IPS DF 6.9 (cell line): Measurements from ENCODE around the gene STPG2.

Experiments used
- DNase-seq: peaks from one replicate; pipeline ENCODE4 v3.0.0-alpha.2; 2013; ENCODE audit warnings: low read depth, low spot score
- H3K27ac ChIP-seq: one replicate; pipeline ENCODE4 v1.5.1; 2013; ENCODE audit warnings: low read length, control low read depth
- H3K27me3 ChIP-seq: 2 replicates; pipeline ENCODE4 v1.6.1; 2013; ENCODE audit warnings: mild to moderate bottlenecking, low read length; ENCODE audit not compliant: control insufficient read depth, insufficient read depth
- H3K36me3 ChIP-seq: 2 replicates; pipeline ENCODE4 v1.6.1; 2013; ENCODE audit warnings: low read length; ENCODE audit not compliant: control insufficient read depth, insufficient read depth
- H3K4me1 ChIP-seq: 2 replicates; pipeline ENCODE4 v1.6.1; 2013; ENCODE audit warnings: low read length; ENCODE audit not compliant: control insufficient read depth, insufficient read depth
- H3K4me3 ChIP-seq: 2 replicates; pipeline ENCODE4 v1.5.1; 2013; ENCODE audit warnings: mild to moderate bottlenecking, low read length
- H3K9me3 ChIP-seq: 2 replicates; pipeline ENCODE4 v1.6.1; 2013; ENCODE audit warnings: low read length, inconsistent platforms; ENCODE audit not compliant: control insufficient read depth, insufficient read depth
- whole genome bisulfite sequencing: extraction: QIAGEN DNeasy Blood & Tissue Kit; methylation state at CpG from one replicate; pipeline ENCODE4 v1.1.7; 2013; ENCODE audit warnings: mixed read lengths, missing lambda C conversion rate; ENCODE audit not compliant: insufficient read length, insufficient coverage; 5-methylcytosine and 5-hydroxymethylcytosine counted together

STPG2 gene

GRCh38 chr4:97761445-97762114 is 381.7 kb downstream of the STPG2 start:
- no peak for DNase-seq
- Histone ChIP-seq H3K36me3 (no peaks in the 10 kb centered on the region), H3K4me3 (no peak overlapping the region), H3K9me3 (no peaks in the 10 kb centered on the region), H3K27ac (no peak overlapping the region), H3K4me1 (no peaks in the 10 kb centered on the region), H3K27me3 (no peaks in the 10 kb centered on the region)
- WGBS: no CpG with 5 or more reads among the region's 2 CpGs

DNA sequence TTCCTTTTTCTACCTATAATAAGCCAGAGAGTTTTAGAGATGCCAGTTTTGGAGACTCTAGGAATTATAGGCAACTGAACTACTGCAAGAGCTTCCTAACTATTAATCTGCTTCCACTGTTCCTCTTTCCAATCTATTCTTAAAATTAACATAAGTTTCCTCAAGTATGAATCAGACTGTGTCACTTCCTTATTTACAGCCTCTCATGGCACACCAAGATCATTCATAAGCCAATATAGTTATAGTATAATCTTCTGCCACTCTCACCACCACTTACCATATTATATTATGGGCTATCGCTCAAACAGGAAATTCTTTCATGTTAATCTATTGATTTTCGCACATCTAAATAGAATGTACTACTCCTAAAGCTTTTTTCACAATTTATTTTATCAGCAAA is 383.5 kb downstream of the STPG2 start:
- no peak overlapping the region for H3K27ac ChIP-seq
- no peak overlapping the region for H3K4me3 ChIP-seq
- no peaks in the 10 kb centered on the region for H3K9me3 ChIP-seq
- no peaks in the 10 kb centered on the region for H3K27me3 ChIP-seq
- no CpG with 5 or more reads among the region's 2 CpGs for WGBS
- no peaks in the 10 kb centered on the region for H3K36me3 ChIP-seq
- H3K4me1 ChIP-seq: no peaks in the 10 kb centered on the region
- no peak for DNase-seq

GRCh38 chr4:97752599-97752998 is 390.7 kb downstream of the STPG2 start:
- no peaks in the 10 kb centered on the region for H3K27me3 ChIP-seq
- no peak for DNase-seq
- no peaks in the 10 kb centered on the region for H3K9me3 ChIP-seq
- H3K4me3 ChIP-seq: no peak overlapping the region
- H3K36me3 ChIP-seq: no peaks in the 10 kb centered on the region
- H3K27ac ChIP-seq: no peak overlapping the region
- no CpG with 5 or more reads among the region's 1 CpG for WGBS
- H3K4me1 ChIP-seq: no peaks in the 10 kb centered on the region

- Histone ChIP-seq H3K9me3 (no peaks in the 10 kb centered on the region), H3K4me1 (no peaks in the 10 kb centered on the region), H3K4me3 (no peak overlapping the region), H3K27me3 (no peaks in the 10 kb centered on the region), H3K27ac (no peak overlapping the region), H3K36me3 (no peaks in the 10 kb centered on the region)
- no peak for DNase-seq
- WGBS: no CpG with 5 or more reads among the region's 3 CpGs
Measured at GRCh38 chr4:97747945-97748344, 395.3 kb downstream of the STPG2 start.

DNA sequence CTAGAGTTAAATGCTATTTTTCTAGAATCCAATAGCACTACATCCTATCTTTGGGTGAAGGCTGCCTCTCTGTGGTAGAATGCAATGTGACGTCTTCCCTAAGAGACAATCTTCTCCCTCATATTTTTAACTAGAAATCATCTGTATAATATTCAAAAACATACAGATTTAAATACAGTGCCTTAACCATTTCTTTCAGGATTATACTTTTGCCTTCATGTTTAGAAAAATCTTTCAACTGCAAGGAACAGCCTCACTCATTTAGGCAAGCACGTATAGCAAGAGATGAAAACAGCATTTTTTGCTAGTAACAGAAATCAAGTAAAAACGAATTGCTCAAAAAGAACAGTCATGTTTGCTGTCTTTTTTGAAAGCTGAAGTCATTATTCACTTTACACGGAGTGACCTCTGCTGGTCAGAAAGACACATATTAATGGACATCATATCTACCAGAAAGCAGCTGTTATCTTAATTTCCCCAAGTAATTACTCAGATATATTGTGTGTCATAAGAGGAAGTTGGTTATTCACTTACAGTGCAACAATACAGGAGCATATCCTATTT is 422.3 kb downstream of the STPG2 start:
- no peaks in the 10 kb centered on the region for H3K4me1 ChIP-seq
- no peaks in the 10 kb centered on the region for H3K9me3 ChIP-seq
- no peaks in the 10 kb centered on the region for H3K27me3 ChIP-seq
- no peak overlapping the region for H3K27ac ChIP-seq
- no peaks in the 10 kb centered on the region for H3K36me3 ChIP-seq
- WGBS: no CpG with 5 or more reads among the region's 4 CpGs
- no peak for DNase-seq
- H3K4me3 ChIP-seq: no peak overlapping the region

- Histone ChIP-seq H3K36me3 (no peaks in the 10 kb centered on the region), H3K4me1 (no peaks in the 10 kb centered on the region), H3K27ac (no peak overlapping the region), H3K4me3 (no peak overlapping the region), H3K27me3 (no peaks in the 10 kb centered on the region), H3K9me3 (no peaks in the 10 kb centered on the region)
- no peak for DNase-seq
- no CpG with 5 or more reads among the region's 3 CpGs for WGBS
Measured at GRCh38 chr4:97691111-97691605, 452.1 kb downstream of the STPG2 start.

DNA sequence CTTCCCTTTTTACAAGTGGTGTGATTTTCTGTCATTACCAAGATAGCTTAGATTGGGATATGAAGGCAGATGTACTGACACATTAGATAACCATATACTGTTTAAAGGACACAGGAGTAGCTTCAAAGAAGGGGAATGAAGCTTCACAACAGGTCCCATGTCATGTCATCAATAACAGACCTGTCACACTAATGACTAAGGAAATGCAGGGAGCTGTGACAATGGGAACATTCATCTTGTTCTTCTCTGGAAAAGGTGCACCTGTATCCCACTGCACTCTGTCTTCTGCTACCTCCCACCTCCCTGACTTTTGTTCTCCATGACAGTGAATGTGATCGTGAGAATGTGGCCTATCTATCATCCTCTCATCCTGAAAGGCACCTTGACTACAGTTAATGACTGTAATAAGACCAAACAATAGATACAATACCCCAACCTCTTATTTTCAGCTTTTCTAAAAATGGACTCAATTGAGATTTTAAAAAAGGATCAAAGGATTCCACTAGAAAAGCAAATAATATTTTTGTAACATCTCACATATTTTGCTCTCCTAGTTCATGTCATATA is 472.5 kb downstream of the STPG2 start:
- Histone ChIP-seq H3K27me3 (no peaks in the 10 kb centered on the region), H3K36me3 (no peaks in the 10 kb centered on the region), H3K4me3 (no peak overlapping the region), H3K27ac (no peak overlapping the region), H3K9me3 (no peaks in the 10 kb centered on the region), H3K4me1 (no peaks in the 10 kb centered on the region)
- WGBS: no CpG with 5 or more reads among the region's 1 CpG
- DNase-seq: no peak

GRCh38 chr4:97665553-97665952 is 477.7 kb downstream of the STPG2 start:
- Histone ChIP-seq H3K4me1 (no peaks in the 10 kb centered on the region), H3K27ac (no peak overlapping the region), H3K9me3 (no peaks in the 10 kb centered on the region), H3K27me3 (no peaks in the 10 kb centered on the region), H3K4me3 (no peak overlapping the region), H3K36me3 (no peaks in the 10 kb centered on the region; the same call in 1 of the 2 replicates)
- no CpG with 5 or more reads among the region's 4 CpGs for WGBS
- DNase-seq: no peak

GRCh38 chr4:97664741-97665140 is 478.5 kb downstream of the STPG2 start:
- WGBS: no CpG with 5 or more reads among the region's 5 CpGs

GRCh38 chr4:97662133-97662532 is 481.1 kb downstream of the STPG2 start:
- H3K36me3 ChIP-seq: no peaks in the 10 kb centered on the region; the same call in 1 of the 2 replicates
- H3K9me3 ChIP-seq: no peaks in the 10 kb centered on the region
- no peaks in the 10 kb centered on the region for H3K27me3 ChIP-seq
- no CpG with 5 or more reads among the region's 2 CpGs for WGBS
- H3K4me3 ChIP-seq: no peak overlapping the region
- no peak overlapping the region for H3K27ac ChIP-seq
- H3K4me1 ChIP-seq: no peaks in the 10 kb centered on the region
- DNase-seq: no peak

More at GRCh38 chr4:97664741-97665140, 478.5 kb downstream of the STPG2 start:
- Histone ChIP-seq H3K27ac (no peak overlapping the region), H3K36me3 (no peaks in the 10 kb centered on the region; the same call in 1 of the 2 replicates), H3K9me3 (no peaks in the 10 kb centered on the region), H3K4me3 (no peak overlapping the region), H3K27me3 (no peaks in the 10 kb centered on the region), H3K4me1 (no peaks in the 10 kb centered on the region)
- no peak for DNase-seq
